ENCODE results near the gene FGD3.

DNA sequence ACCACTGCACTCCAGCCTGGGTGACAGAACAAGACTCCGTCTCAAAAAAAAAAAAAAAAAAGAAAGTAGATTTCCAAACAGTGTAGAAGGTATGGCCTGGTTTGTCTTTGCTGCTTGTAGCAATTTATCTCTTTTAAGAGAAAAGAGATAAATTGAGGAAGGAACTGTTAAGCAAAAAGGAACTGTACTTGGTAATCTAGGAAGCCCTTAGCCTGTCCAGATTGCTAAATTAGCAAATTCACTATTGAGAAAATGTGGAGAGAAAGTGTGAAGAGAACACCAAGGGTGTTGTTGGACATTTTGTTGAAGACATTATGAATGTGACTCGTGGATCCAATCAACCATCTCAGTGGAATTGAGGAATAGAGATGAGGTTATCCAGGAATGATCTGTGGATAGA, 98.2 kb downstream of the FGD3 start:
- TF ChIP-seq, protein P1, sequence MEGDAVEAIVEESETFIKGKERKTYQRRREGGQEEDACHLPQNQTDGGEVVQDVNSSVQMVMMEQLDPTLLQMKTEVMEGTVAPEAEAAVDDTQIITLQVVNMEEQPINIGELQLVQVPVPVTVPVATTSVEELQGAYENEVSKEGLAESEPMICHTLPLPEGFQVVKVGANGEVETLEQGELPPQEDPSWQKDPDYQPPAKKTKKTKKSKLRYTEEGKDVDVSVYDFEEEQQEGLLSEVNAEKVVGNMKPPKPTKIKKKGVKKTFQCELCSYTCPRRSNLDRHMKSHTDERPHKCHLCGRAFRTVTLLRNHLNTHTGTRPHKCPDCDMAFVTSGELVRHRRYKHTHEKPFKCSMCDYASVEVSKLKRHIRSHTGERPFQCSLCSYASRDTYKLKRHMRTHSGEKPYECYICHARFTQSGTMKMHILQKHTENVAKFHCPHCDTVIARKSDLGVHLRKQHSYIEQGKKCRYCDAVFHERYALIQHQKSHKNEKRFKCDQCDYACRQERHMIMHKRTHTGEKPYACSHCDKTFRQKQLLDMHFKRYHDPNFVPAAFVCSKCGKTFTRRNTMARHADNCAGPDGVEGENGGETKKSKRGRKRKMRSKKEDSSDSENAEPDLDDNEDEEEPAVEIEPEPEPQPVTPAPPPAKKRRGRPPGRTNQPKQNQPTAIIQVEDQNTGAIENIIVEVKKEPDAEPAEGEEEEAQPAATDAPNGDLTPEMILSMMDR (IDR thresholded peaks at IDR 0.05) = no peak
- no peak for TF ChIP-seq POLR2A (IDR thresholded peaks at IDR 0.05)
